ENCODE results near the gene CADPS. TPM values are rescaled to one million over a fixed set of nuclear protein-coding genes. Genes with fewer than 3 reads are reported as not detected.

CADPS gene
- total and polyA plus RNA-seq, 8 donors, result 16.1 to 112 (median 26.0) TPM

- 76 to 81% methylated on average over 8 of the region's 8 CpGs for WGBS, 2 donors
- FAIRE-seq, result no peak
These were observed 372.6 kb downstream of the CADPS start for GRCh38 chr3:62502315-62503300.

DNA sequence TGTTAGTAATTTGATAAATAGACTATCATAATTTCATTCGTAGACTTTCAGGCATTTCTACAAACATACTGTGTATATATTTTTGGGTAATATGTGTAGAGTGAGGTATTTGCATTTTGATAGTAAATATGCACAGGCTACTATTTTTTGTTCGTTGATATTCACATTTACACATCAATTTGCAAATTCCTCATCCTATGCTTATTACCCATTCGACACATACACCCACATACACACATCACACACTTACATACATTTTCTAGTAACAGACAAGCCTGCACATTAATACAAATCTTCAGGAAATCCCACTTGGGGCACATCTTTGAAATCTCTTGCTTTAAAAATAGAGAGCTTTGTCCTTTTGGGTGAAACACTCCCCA lies 373.9 kb downstream of the CADPS start:
- Histone ChIP-seq H3K27ac (no peak overlapping the region), H3K27me3 (no peaks in the 10 kb centered on the region), H3K4me1 (no peaks in the 10 kb centered on the region), H3K4me3 (no peak overlapping the region), H3K9me3 (no peaks in the 10 kb centered on the region), H3K36me3 (no peaks in the 10 kb centered on the region)
- TF ChIP-seq, protein P1, sequence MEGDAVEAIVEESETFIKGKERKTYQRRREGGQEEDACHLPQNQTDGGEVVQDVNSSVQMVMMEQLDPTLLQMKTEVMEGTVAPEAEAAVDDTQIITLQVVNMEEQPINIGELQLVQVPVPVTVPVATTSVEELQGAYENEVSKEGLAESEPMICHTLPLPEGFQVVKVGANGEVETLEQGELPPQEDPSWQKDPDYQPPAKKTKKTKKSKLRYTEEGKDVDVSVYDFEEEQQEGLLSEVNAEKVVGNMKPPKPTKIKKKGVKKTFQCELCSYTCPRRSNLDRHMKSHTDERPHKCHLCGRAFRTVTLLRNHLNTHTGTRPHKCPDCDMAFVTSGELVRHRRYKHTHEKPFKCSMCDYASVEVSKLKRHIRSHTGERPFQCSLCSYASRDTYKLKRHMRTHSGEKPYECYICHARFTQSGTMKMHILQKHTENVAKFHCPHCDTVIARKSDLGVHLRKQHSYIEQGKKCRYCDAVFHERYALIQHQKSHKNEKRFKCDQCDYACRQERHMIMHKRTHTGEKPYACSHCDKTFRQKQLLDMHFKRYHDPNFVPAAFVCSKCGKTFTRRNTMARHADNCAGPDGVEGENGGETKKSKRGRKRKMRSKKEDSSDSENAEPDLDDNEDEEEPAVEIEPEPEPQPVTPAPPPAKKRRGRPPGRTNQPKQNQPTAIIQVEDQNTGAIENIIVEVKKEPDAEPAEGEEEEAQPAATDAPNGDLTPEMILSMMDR (IDR thresholded peaks at IDR 0.05), result no peak
- no peak for FAIRE-seq
- DNase-seq, result no peak
- WGBS, 2 donors, result 80 to 83% methylated on average over 3 of the region's 3 CpGs
- ATAC-seq, result no peak
- intact Hi-C loops (cut with DNase I), result no loop called here

More at GRCh38 chr3:62502315-62503300, 372.6 kb downstream of the CADPS start:
- Histone ChIP-seq H3K4me3 (no peak overlapping the region), H3K9me3 (no peaks in the 10 kb centered on the region), H3K27me3 (no peaks in the 10 kb centered on the region), H3K27ac (no peak overlapping the region), H3K36me3 (no peaks in the 10 kb centered on the region), H3K4me1 (no peaks in the 10 kb centered on the region)
- intact Hi-C loops (cut with DNase I), result no loop called here
- TF ChIP-seq, protein P1 (IDR thresholded peaks at IDR 0.05), result no peak
- DNase-seq (no peak), ATAC-seq (no peak)

GRCh38 chr3:62500556-62501288 lies 374.5 kb downstream of the CADPS start:
- DNase-seq, result no peak
- intact Hi-C loops (cut with DNase I), result no loop called here
- FAIRE-seq, result no peak

GRCh38 chr3:62497156-62497555 lies 378.1 kb downstream of the CADPS start:
- ATAC-seq, result no peak

More at GRCh38 chr3:62500556-62501288, 374.5 kb downstream of the CADPS start:
- ATAC-seq, result no peak
- TF ChIP-seq, protein P1 (IDR thresholded peaks at IDR 0.05), result no peak
- no peak overlapping the region for H3K27ac ChIP-seq
- H3K4me1 ChIP-seq, result no peaks in the 10 kb centered on the region
- H3K36me3 ChIP-seq, result no peaks in the 10 kb centered on the region
- 97% methylated on average over 2 of the region's 2 CpGs for WGBS, 2 donors
- H3K27me3 ChIP-seq, result no peaks in the 10 kb centered on the region
- no peaks in the 10 kb centered on the region for H3K9me3 ChIP-seq
- H3K4me3 ChIP-seq, result no peak overlapping the region

More at GRCh38 chr3:62497156-62497555, 378.1 kb downstream of the CADPS start:
- DNase-seq (no peak), FAIRE-seq (no peak)
- intact Hi-C loops (cut with DNase I), result no loop called here
- 85 to 86% methylated on average over 5 of the region's 5 CpGs for WGBS, 2 donors
- Histone ChIP-seq H3K36me3 (no peaks in the 10 kb centered on the region), H3K4me3 (no peak overlapping the region), H3K27ac (no peak overlapping the region), H3K27me3 (no peaks in the 10 kb centered on the region), H3K9me3 (no peaks in the 10 kb centered on the region), H3K4me1 (no peaks in the 10 kb centered on the region)
- TF ChIP-seq, protein P1 (IDR thresholded peaks at IDR 0.05), result no peak
